ENCODE measurements around the gene NUDT3.

Gene NUDT3

GRCh38 chr6:34339971-34340370 lies 52.5 kb downstream of the NUDT3 start:
- TF ChIP-seq CTCF (IDR thresholded peaks at IDR 0.05; ENCODE audit: low read depth, low read length), result no peak
- no peak overlapping the region for H3K4me3 ChIP-seq (ENCODE audit: low read depth, low read length)
- in situ Hi-C loops (cut with HindIII; ENCODE audit: low sequenced_read_pairs), result no loop called here
- DNase-seq (ENCODE audit: low read depth, low spot score), result no peak

GRCh38 chr6:34339432-34339831 lies 53.0 kb downstream of the NUDT3 start:
- no peak overlapping the region for H3K4me3 ChIP-seq (ENCODE audit: low read depth, low read length)
- in situ Hi-C loops (cut with HindIII; ENCODE audit: low sequenced_read_pairs), result no loop called here
- DNase-seq (ENCODE audit: low read depth, low spot score), result no peak
- TF ChIP-seq CTCF (IDR thresholded peaks at IDR 0.05; ENCODE audit: low read depth, low read length), result no peak

GRCh38 chr6:34338811-34339210 lies 53.7 kb downstream of the NUDT3 start:
- DNase-seq (ENCODE audit: low read depth, low spot score), result no peak
- in situ Hi-C loops (cut with HindIII; ENCODE audit: low sequenced_read_pairs), result no loop called here
- H3K4me3 ChIP-seq (ENCODE audit: low read depth, low read length), result no peak overlapping the region
- no peak for TF ChIP-seq CTCF (IDR thresholded peaks at IDR 0.05; ENCODE audit: low read depth, low read length)

DNA sequence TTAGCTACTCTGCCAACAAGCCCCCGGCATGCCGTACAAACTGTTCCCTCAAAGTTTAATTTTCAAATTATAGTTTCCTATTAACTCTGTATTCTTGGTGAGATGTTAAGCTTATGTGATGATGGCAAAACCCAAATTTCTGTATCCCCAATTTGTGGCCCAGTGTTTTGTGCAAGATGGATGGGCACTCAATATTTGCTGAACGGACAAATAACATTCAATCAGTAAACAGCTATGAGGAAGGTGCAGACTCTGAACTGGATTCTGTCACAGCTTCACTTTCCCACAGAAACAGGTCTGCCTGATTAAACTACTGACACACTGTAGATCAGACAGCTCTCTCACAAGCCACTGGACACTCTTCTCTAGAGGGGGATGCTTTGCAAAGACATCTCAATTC lies 54.1 kb downstream of the NUDT3 start:
- H3K4me3 ChIP-seq (ENCODE audit: low read depth, low read length), result no peak overlapping the region
- in situ Hi-C loops (cut with HindIII; ENCODE audit: low sequenced_read_pairs), result no loop called here
- TF ChIP-seq CTCF (IDR thresholded peaks at IDR 0.05; ENCODE audit: low read depth, low read length), result no peak
- no peak for DNase-seq (ENCODE audit: low read depth, low spot score)

- H3K4me3 ChIP-seq (ENCODE audit: low read depth, low read length), result no peak overlapping the region
- DNase-seq (ENCODE audit: low read depth, low spot score), result no peak
- no peak for TF ChIP-seq CTCF (IDR thresholded peaks at IDR 0.05; ENCODE audit: low read depth, low read length)
- in situ Hi-C loops (cut with HindIII; ENCODE audit: low sequenced_read_pairs), result no loop called here
These were observed 57.6 kb downstream of the NUDT3 start for GRCh38 chr6:34334796-34335416.

DNA sequence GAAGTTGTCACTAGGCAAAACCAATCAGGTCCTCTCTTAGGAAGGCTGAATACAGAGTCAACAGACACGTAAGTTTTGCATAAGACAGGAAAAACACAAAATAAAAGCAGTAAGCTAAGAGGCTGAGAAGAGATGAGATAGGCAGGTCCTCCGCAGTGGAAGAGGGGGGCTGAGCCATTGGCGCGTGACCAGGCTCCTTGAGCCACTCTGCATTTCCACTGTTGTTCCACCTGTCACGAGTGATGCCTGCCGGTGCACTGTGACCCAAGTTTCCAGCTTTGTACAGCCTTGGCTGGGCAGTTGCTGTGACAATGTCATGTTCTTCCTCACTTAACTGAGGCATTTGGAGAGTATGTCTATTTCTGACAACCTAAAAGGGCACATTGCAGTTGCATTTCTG lies 58.6 kb downstream of the NUDT3 start:
- no peak overlapping the region for H3K4me3 ChIP-seq (ENCODE audit: low read depth, low read length)
- DNase-seq (ENCODE audit: low read depth, low spot score), result no peak
- in situ Hi-C loops (cut with HindIII; ENCODE audit: low sequenced_read_pairs), result no loop called here
- no peak for TF ChIP-seq CTCF (IDR thresholded peaks at IDR 0.05; ENCODE audit: low read depth, low read length)

Measured in astrocyte of the spinal cord (primary cell).